ACC112 (cell line): ENCODE results near the gene ST6GALNAC2.

Experiments
- H2AFZ ChIP-seq: fragments of 200-600 bp; sonication (generic); one replicate; pipeline ENCODE4 v1.6.0; 2017; ENCODE audit warnings: antibody characterized with exemption, low read length; ENCODE audit not compliant: unreplicated experiment
- H3K27ac ChIP-seq: fragments of 200-600 bp; sonication (generic); 2 replicates; pipeline ENCODE4 v1.5.1; 2014; ENCODE audit warnings: low read depth, mild to moderate bottlenecking, antibody characterized with exemption, low read length, moderate library complexity
- H3K27me3 ChIP-seq: fragments of 200-600 bp; sonication (generic); 2 replicates; pipeline ENCODE4 v1.6.1; 2014; ENCODE audit warnings: mild to moderate bottlenecking, antibody characterized with exemption, low read length, moderate library complexity, mixed read lengths; ENCODE audit not compliant: insufficient read depth
- H3K36me3 ChIP-seq: fragments of 200-600 bp; sonication (generic); 2 replicates; pipeline ENCODE4 v1.6.1; 2016; ENCODE audit warnings: mild to moderate bottlenecking, antibody characterized with exemption, low read length, moderate library complexity, mixed read lengths; ENCODE audit not compliant: insufficient read depth
- H3K4me1 ChIP-seq: fragments of 200-600 bp; sonication (generic); one replicate; pipeline ENCODE4 v1.6.1; 2016; ENCODE audit warnings: low read length, mixed read lengths; ENCODE audit not compliant: insufficient read depth, unreplicated experiment, control insufficient read depth
- H3K4me3 ChIP-seq: fragments of 200-600 bp; sonication (generic); 2 replicates; pipeline ENCODE4 v1.5.1; 2014; ENCODE audit warnings: mild to moderate bottlenecking, low read depth, low read length
- H3K79me2 ChIP-seq: fragments of 200-600 bp; sonication (generic); one replicate; pipeline ENCODE4 v1.6.0; 2016; ENCODE audit warnings: low read length; ENCODE audit not compliant: control insufficient read depth, unreplicated experiment, insufficient read depth

The ST6GALNAC2 gene

GRCh38 chr17:76597156-76598003, 11.7 kb upstream of the ST6GALNAC2 start:
- no peak overlapping the region for H3K4me3 ChIP-seq
- H3K4me1 ChIP-seq: peaks cover 18% of the 10 kb centered on the region
- H3K27me3 ChIP-seq: no peaks in the 10 kb centered on the region
- no peak overlapping the region for H2AFZ ChIP-seq
- no peaks in the 10 kb centered on the region for H3K79me2 ChIP-seq
- H3K36me3 ChIP-seq: no peaks in the 10 kb centered on the region
- no peak overlapping the region for H3K27ac ChIP-seq

- Histone ChIP-seq H3K4me3 (no peak overlapping the region), H2AFZ (no peak overlapping the region), H3K27ac (no peak overlapping the region), H3K36me3 (no peaks in the 10 kb centered on the region), H3K4me1 (peaks cover 9% of the 10 kb centered on the region), H3K79me2 (no peaks in the 10 kb centered on the region), H3K27me3 (no peaks in the 10 kb centered on the region)
These were observed 9.0 kb upstream of the ST6GALNAC2 start for GRCh38 chr17:76594690-76595089.

GRCh38 chr17:76593959-76594358, 8.3 kb upstream of the ST6GALNAC2 start:
- H3K4me1 ChIP-seq: peaks cover 9% of the 10 kb centered on the region
- no peaks in the 10 kb centered on the region for H3K36me3 ChIP-seq
- no peaks in the 10 kb centered on the region for H3K79me2 ChIP-seq
- H3K4me3 ChIP-seq: no peak overlapping the region
- no peaks in the 10 kb centered on the region for H3K27me3 ChIP-seq
- no peak overlapping the region for H3K27ac ChIP-seq
- no peak overlapping the region for H2AFZ ChIP-seq

- no peak overlapping the region for H3K27ac ChIP-seq
- no peak overlapping the region for H3K4me3 ChIP-seq
- no peaks in the 10 kb centered on the region for H3K36me3 ChIP-seq
- peaks cover 9% of the 10 kb centered on the region for H3K4me1 ChIP-seq
- no peak overlapping the region for H2AFZ ChIP-seq
- no peaks in the 10 kb centered on the region for H3K27me3 ChIP-seq
- H3K79me2 ChIP-seq: no peaks in the 10 kb centered on the region
These were observed 7.7 kb upstream of the ST6GALNAC2 start for GRCh38 chr17:76593384-76593826.

- no peaks in the 10 kb centered on the region for H3K4me1 ChIP-seq
- no peak overlapping the region for H2AFZ ChIP-seq
- no peak overlapping the region for H3K4me3 ChIP-seq
- no peaks in the 10 kb centered on the region for H3K79me2 ChIP-seq
- H3K27ac ChIP-seq: no peak overlapping the region
- H3K27me3 ChIP-seq: peaks cover 28% of the 10 kb centered on the region
- no peaks in the 10 kb centered on the region for H3K36me3 ChIP-seq
These were observed 2.5 kb upstream of the ST6GALNAC2 start for GRCh38 chr17:76588182-76588581.

- no peaks in the 10 kb centered on the region for H3K36me3 ChIP-seq
- H3K79me2 ChIP-seq: no peaks in the 10 kb centered on the region
- no peaks in the 10 kb centered on the region for H3K4me1 ChIP-seq
- H3K27me3 ChIP-seq: peaks cover 28% of the 10 kb centered on the region
- H3K27ac ChIP-seq: no peak overlapping the region
- no peak overlapping the region for H2AFZ ChIP-seq
- H3K4me3 ChIP-seq: no peak overlapping the region
These were observed 1.3 kb upstream of the ST6GALNAC2 start for GRCh38 chr17:76586741-76587487.

GRCh38 chr17:76585033-76585648, 519 bp downstream of the ST6GALNAC2 start:
- Histone ChIP-seq H3K79me2 (no peaks in the 10 kb centered on the region), H3K27ac (no peak overlapping the region), H3K4me3 (peak overlapping the region; percentile 71), H3K36me3 (no peaks in the 10 kb centered on the region), H3K4me1 (peaks cover 4% of the 10 kb centered on the region), H2AFZ (peak overlapping the region; percentile 11), H3K27me3 (peaks cover 28% of the 10 kb centered on the region)

GRCh38 chr17:76584427-76585032, 1.1 kb downstream of the ST6GALNAC2 start:
- Histone ChIP-seq H3K4me1 (peaks cover 4% of the 10 kb centered on the region), H3K27me3 (peaks cover 28% of the 10 kb centered on the region), H3K79me2 (no peaks in the 10 kb centered on the region), H3K27ac (no peak overlapping the region), H2AFZ (no peak overlapping the region), H3K4me3 (peak overlapping the region; percentile 71), H3K36me3 (no peaks in the 10 kb centered on the region)

- H3K27me3 ChIP-seq: peaks cover 28% of the 10 kb centered on the region
These were observed 3.0 kb downstream of the ST6GALNAC2 start for GRCh38 chr17:76582660-76583059.

GRCh38 chr17:76581515-76581914, 4.1 kb downstream of the ST6GALNAC2 start:
- H3K79me2 ChIP-seq: no peaks in the 10 kb centered on the region
- no peaks in the 10 kb centered on the region for H3K36me3 ChIP-seq
- peaks cover 20% of the 10 kb centered on the region; the same call in 1 of the 2 replicates for H3K27me3 ChIP-seq
- H3K27ac ChIP-seq: no peak overlapping the region
- no peak overlapping the region for H3K4me3 ChIP-seq
- no peak overlapping the region for H2AFZ ChIP-seq
- peaks cover 4% of the 10 kb centered on the region for H3K4me1 ChIP-seq

More at GRCh38 chr17:76582660-76583059, 3.0 kb downstream of the ST6GALNAC2 start:
- H3K79me2 ChIP-seq: no peaks in the 10 kb centered on the region
- H3K4me1 ChIP-seq: peaks cover 4% of the 10 kb centered on the region
- H2AFZ ChIP-seq: no peak overlapping the region
- no peaks in the 10 kb centered on the region for H3K36me3 ChIP-seq
- H3K27ac ChIP-seq: no peak overlapping the region
- H3K4me3 ChIP-seq: no peak overlapping the region
